ENCODE data around the gene KBTBD2. TPM values are rescaled to one million over a fixed set of nuclear protein-coding genes. Genes with fewer than 3 reads are reported as not detected.

KBTBD2 gene
- total and polyA plus RNA-seq, 11 donors = 10.4 to 39.3 (median 28.5) TPM

Other genes with a start within 250 kb of the KBTBD2 start
- 100 to 1,000 TPM in 7 of 9 donors, 10 to 100 TPM in 2; 91.1 to 146 (median 130) TPM for gene FKBP9, start 65.7 kb upstream of the KBTBD2 start, total RNA-seq
- 10 to 100 TPM; 37.1 to 56.2 TPM for gene FKBP9, start 65.7 kb upstream of the KBTBD2 start, polyA plus RNA-seq
- gene NT5C3A, start 171.0 kb upstream of the KBTBD2 start, total RNA-seq = 10 to 100 TPM; 13.4 to 32.2 (median 20.1) TPM
- gene NT5C3A, start 171.0 kb upstream of the KBTBD2 start, polyA plus RNA-seq = 10 to 100 TPM; 13.1 to 14.6 TPM
- gene RP9, start 217.6 kb upstream of the KBTBD2 start, total RNA-seq = 10 to 100 TPM; 12.4 to 25.9 (median 18.0) TPM
- 10 to 100 TPM; 13.3 to 31.7 TPM for gene RP9, start 217.6 kb upstream of the KBTBD2 start, polyA plus RNA-seq
- 10 to 100 TPM in 8 of 9 donors, 1 to 10 TPM in 1; 8.4 to 29.3 (median 11.4) TPM for gene BBS9, start 237.8 kb upstream of the KBTBD2 start, total RNA-seq
- 1 to 10 TPM; 7.4 to 7.5 TPM for gene BBS9, start 237.8 kb upstream of the KBTBD2 start, polyA plus RNA-seq